GM10847 (cell line): ENCODE results near the gene PXDC1.

ENCODE experiments used
- POLR2A ChIP-seq: IDR thresholded peaks from 2 replicates; pipeline ENCODE4 v1.6.1; 2011; ENCODE audit not compliant: insufficient read length; ENCODE audit errors: extremely low read depth

PXDC1 gene

DNA sequence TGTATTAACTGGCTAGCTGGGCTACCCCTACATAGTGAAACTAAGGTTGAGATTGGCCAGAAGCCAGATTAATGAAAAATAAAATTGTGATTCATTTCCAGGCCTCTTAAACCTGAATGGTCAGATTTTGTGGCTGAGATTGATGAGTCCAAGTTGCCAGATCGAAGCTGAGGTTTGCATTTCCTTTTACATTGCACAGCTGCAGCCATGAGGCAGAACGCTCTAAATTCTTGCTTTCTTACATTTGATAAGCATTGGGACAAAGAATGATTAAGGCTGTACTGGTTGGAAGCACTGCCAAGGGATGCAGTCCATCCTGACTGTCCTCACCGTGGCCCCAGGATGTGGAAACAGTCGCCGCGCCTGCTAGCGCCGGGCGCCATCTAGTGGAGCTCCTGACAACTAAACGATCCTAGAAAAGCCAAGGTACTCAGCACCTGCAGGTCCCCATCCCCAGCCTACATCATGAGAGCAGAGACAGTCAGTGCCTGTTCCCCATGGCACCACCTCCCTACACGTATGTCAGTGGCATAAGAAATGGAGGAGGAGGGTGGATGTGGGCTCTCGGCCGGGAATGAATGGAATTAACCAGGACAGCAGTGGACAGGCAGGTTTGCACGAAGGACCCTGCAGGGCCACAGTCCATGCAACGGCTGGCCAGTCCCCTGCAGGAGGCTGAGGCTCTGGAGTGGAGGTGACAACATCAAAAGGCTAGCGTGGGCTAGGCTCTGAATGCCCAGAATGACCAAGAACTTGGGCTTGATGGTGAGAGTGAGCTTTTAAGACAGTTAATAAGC is 19.0 kb downstream of the PXDC1 start:
- TF ChIP-seq POLR2A, result no peak

DNA sequence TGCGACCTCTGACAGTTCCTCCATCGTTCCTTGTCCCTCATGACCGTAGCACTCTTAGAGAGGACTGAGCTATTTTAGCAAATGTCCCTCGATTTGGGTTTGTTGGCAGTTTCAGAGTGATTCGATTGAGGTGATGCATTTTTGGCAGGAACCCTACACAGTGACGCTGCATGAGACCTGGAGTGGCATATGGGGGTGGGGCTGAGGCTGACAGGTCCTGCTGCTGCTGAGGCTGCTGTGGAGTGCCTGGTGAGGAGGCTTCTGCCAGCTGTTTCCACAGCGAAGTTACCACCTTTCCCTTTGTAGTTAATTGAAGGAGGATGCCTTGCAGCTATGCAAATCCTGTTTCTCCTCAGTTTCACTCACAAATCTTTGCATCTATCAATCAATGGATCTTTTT is 19.8 kb downstream of the PXDC1 start:
- TF ChIP-seq POLR2A, result no peak

DNA sequence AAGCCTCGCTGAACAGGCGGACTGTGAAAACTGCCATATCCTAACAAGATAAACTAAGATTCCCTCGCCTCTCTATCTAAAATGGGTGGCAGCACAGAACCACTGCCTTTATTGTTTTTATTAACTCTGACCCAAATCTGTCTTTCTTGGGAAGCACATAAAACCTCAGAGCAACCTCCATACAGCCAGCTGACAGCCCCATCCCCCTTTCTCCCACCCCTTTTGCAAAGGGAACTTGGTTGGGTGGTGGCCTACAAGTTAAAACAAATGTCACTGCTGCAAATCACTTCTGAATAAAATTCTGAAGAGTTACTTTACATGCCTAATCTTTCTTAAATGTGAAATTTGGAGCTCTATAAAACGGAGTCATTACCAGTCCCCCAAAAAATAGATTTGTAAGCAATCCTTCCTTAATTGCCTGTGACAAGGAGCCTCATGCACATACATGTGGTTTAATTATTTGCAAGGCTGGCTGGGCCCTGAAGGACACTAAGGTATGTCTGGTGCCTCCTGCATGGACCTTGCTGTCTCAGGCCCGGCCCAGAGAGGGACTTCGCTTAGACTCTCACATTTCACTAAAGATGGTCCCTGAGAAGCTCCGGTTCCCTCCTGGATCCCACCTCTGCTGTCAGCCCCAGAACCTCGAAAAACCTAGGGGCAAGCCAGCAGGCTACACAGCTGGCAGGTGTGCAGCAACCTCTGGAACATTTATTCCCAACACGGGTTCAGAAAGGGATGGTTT is 21.7 kb downstream of the PXDC1 start:
- TF ChIP-seq POLR2A, result no peak

DNA sequence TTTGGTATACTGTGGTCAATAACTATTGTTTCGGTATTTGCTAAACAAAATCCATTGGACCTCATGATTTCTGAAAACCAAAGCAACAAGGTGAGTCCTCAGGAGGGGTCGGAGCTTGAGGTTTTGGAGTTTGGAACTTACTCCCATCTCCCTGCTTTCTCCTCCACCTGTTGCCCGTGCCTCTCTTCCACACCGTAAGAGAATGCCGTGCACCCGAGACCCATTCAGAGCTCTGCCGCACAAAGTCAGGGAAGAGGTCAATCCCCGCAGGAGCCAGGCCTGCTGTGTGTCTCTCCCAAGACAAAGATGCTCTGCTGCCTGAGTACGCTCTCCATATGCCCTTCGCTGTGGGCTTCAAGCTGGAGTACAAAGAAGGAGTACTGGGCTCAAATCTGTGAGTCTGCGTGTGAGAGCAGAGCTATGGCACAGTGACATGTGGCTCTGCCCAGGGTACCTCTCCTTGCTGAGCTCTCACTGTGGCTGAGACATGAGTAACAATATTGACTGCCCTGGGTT is 23.9 kb downstream of the PXDC1 start:
- no peak for TF ChIP-seq POLR2A

DNA sequence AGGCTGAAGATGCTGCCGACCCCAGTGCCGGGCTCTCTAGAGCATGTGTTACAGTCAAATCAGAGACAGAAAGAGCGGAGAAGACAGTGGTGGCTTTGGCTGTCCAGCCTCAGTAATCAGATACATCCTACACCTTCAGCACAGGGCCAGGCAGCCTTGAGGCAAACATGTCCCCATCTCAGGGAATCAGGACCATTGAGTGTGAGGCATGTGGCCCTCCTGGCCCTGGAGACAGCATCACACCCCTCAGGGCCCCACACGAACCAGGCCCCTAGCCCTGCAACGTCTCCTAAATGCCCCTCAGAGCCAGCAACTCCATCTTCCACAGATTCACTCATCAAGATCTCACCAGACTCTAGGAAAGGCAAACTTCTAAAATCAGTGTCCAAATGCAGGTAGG is 24.5 kb downstream of the PXDC1 start:
- TF ChIP-seq POLR2A, result no peak

DNA sequence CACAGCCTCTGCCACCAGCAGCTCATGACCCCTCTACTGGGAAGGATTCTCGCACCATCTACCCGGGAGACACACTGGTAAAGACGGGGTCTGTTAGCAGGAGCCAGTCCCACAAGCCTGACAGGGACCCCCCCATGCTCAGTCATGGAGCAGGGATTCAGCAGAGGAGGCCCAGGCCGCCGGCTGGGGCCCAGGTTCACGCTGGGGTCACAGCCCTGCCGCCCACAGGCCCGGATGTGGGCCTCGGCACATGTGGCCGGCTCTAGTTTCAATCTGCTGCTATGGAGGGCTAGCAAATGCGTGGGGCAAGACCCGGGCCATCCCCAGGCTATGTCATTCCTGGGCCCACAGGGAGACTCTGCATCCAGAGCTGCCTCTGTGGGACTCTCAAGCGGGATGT is 25.1 kb downstream of the PXDC1 start:
- TF ChIP-seq POLR2A, result no peak

DNA sequence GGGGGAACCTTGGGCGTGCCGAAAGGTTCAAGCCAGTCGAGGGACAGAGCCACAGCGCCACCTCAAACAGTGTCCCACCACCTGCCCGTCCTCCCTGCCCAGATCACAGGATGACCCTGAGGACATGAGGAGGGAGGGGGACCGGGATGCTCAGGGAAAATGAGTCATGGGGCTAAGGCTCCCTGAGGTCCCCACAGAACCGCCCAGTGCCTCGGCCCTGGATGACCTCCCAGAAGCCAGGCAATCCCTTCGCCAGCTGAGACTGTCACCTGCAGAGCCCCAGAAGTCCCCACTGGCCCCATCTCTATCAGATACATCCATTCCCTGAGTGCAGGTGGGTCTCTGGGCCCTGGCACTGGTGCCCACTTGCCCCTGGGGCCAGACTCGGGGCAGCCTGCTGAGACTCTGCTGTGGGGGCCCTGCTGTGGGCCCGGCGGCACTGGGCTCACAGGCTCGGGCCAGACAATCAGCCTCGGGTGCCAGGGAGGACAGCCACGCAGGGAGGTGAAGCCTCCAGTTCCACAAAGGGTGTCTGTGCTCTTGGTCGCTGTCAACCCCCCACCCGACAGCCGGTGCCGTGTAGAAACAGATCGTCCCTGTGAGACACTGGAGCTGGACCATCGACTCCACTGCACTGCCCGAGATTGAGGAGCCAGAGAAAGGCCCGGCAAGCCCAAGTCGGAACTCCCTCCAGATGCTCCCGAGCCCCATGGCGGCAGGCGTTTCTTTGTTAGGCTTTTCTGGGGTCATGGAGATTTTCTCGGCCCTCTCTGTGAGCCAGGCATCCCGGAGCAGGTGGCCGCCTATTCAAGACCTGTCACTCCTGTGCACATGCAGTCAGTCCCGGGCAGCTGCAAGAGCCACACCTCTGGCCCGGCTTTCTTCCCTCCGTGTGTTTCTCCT is 26.1 kb downstream of the PXDC1 start:
- no peak for TF ChIP-seq POLR2A

DNA sequence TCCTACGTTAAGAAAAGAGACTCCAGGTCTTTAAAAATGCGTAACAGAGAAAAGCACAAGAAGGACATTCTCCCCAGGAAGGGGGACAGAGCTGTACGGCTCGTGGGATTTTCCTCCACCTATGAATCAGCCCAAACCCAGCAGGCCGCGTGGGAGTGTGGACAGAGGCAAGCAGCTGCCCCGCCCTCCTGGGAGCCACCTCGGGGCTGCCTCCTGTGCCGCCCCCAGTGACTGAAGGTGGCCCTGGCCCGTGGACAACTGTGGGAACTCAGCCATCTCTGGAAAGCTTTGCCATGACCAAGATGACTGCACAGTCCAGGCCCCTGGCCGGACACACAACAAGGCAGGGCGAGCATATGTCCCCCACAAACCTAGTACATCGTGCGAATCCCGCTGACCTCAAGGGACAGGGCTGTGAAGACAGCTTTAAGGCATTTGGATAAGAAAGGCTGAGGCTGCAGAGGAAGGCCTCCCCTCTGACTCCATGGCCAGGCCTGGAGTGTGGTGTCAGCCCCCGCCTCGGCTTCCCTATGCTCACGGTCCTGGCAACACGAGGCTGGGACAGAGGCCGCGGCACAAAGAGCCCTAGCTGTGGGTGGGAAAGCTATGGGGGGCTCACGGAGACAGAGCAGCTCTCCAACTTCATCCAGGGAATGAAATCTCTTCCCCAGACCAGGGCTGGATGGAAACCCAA is 26.9 kb downstream of the PXDC1 start:
- no peak for TF ChIP-seq POLR2A

DNA sequence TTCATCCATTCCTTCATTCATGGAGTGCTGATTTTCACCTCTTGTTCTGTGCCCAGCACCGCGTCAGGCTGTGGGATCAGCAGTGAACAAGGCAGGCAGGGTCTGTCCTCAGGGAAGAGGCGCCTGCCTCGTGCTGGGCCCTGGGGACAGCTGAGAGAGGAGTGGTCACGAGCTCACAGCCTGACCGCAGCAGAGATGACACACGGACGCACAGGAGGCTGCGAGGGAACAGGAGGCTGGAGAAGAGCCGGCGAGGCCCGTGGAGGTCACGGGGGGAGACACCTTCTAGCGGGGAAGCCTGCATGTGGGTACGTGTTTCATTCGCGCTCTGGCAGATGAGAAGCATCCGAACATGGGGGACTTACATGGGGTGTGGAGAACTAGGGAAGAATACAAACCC is 27.5 kb downstream of the PXDC1 start:
- TF ChIP-seq POLR2A, result no peak

DNA sequence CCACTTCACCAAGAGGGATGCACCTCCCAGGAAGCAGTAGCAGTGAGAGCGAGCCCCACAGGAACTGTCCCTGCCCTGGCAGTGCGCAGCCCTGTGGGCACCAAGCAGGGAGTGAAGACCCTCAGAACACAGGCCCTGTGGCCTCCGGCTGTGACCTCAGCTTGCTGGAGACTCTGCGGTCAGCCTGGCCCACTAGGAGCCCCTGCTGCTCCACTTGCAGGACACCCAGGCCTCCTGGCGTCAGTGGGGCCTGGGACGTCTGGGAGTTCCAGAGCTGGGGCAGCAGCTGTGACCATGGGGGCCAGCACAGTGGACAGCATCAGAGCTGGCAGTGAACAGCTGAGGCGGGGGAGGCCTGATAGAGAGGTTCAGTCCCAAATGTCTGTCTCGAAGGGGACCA is 28.3 kb downstream of the PXDC1 start:
- no peak for TF ChIP-seq POLR2A

DNA sequence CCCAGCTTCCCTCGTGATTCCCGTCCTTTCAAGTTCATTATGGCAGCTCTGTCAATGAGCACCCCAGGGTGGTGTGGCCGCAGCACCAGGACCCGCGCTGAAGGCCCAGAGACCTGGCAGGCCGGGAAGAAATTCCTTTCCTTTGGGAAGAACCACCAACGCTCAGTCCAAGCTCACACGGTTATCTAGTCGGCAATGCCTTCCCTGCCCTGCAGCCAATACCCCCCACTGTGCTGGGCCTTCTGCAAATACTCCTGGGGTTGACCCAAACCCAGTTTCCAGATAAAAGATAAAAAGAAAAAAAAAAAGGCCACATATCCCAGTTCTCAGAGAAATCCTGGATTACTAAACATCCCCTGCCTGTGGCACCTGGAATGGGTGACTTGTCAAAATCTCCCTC is 28.7 kb downstream of the PXDC1 start:
- TF ChIP-seq POLR2A, result no peak

DNA sequence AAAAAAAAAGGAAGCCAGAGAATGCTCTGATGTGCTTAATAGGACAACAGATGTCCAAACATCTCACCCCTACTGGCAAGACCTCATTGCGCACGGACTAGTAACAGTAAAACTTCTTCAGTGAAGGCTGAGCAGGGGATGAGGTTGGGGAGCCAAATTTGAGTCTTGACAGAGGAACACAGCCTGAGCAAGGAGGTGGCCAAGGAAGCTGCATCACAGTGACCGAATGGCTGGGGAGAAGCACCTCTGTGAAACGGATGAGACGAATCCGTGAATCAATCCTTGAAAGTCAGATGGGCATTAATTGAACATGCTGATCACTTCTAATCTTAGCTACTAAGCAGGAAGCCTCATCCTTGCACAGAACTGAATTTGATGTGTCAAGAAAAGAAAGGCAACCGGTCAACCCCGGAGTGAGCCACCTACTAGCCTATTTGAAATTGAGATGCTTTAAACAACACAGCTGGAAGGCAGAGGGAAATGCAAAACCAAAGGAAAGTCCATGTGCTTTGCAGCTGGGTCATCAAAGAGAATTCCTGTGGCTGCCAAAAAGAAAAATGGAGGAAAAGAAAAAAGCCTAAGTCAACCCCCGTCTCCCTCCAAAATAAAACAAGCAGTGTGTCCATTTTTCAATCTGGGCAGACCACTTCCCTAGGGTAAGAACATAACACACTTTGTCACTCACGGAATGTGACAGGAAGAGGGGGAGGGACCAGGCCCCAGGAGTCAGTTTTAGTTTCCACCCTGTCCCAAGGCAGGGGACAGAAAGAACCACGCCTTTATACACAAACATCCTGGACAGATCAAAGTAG is 29.5 kb downstream of the PXDC1 start:
- TF ChIP-seq POLR2A, result no peak

DNA sequence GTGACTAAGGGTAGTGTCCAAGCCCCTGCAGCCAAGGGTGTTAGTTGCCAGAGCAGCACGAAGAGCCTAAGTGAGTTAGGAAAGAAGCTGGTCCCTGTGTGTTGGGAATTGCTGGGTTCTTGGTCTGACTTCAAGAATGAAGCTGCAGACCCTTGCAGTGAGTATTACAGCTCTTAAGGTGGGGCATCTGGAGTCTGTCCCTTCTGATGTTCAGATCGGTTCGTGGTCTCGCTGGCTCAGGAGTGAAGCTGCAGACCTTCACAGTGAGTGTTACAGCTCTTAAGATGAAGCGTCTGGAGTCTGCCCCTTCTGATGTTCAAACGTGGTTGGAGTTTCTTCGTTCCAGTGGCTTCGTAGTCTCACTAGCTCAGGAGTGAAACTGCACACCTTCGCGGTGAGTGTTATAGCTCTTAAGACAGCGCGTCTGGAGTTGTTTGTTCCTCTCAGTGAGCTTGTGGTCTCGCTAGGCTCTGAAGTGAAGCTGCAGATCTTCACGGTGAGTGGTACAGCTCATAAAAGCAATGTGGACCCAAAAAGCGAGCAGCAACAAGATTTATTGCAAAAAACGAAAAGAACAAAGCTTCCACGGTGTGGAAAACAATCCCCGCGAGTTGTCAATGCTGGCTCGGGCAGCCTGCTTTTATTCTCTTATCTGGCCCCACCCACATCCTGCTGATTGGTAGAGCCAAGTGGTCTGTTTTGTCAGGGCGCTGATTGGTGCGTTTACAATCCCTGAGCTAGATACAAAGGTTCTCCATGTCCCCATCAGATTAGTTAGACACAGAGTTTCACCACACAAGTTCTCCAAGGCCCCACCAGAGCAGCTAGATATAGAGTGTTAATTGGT is 31.8 kb downstream of the PXDC1 start:
- no peak for TF ChIP-seq POLR2A
